D721Med (cell line): ENCODE data around the gene INSIG1.

Source experiments
- DNase-seq: peaks from one replicate; pipeline ENCODE4 v3.0.0; 2011; ENCODE audit warnings: low spot score; ENCODE audit not compliant: insufficient read length
- FAIRE-seq: peaks from 2 replicates; lab custom pipeline; 2011; peaks lifted over from hg19 to GRCh38; lab: Jason Lieb, UNC
- TF ChIP-seq, protein P1 (sequence below): IDR thresholded peaks from 2 replicates; pipeline ENCODE4 v1.5.1; 2012; ENCODE audit warnings: mild to moderate bottlenecking, control low read depth; ENCODE audit not compliant: insufficient read depth; ENCODE audit errors: missing control alignments

The INSIG1 gene

DNA sequence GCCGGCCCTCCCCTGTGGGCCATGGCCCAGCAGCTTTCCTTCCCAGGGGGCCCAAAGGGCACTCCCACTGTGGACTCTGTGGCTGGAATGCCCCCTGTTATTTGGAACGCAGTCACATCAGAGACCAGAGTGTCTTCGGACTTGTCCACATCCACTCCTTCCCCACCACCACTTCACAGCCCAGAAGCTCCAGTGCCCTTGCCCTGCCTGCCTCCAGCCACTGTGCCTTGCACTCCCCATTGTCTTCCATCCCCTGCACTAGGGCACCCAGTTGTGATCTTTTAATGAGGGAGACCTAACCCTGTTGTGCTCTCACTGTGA lies 19.4 kb downstream of the INSIG1 start:
- TF ChIP-seq, protein P1, sequence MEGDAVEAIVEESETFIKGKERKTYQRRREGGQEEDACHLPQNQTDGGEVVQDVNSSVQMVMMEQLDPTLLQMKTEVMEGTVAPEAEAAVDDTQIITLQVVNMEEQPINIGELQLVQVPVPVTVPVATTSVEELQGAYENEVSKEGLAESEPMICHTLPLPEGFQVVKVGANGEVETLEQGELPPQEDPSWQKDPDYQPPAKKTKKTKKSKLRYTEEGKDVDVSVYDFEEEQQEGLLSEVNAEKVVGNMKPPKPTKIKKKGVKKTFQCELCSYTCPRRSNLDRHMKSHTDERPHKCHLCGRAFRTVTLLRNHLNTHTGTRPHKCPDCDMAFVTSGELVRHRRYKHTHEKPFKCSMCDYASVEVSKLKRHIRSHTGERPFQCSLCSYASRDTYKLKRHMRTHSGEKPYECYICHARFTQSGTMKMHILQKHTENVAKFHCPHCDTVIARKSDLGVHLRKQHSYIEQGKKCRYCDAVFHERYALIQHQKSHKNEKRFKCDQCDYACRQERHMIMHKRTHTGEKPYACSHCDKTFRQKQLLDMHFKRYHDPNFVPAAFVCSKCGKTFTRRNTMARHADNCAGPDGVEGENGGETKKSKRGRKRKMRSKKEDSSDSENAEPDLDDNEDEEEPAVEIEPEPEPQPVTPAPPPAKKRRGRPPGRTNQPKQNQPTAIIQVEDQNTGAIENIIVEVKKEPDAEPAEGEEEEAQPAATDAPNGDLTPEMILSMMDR, result no peak
- FAIRE-seq (no peak), DNase-seq (no peak)

DNA sequence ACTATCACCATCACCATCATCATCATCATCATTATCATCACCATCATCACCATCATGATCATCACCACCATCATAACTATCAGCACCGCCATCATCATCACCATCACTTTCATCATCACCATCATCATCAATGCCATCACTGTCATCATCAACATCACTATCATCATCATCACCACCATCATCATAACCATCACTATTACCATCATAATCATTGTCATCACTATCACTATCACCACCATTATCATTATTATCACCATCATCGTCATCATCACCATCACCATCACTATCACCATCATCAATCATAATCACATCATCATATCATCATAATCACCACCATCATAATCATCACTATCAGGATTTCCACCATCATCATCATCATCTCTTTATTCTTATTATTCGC lies 20.6 kb downstream of the INSIG1 start:
- FAIRE-seq (no peak), DNase-seq (no peak)
- TF ChIP-seq, protein P1, result no peak

DNA sequence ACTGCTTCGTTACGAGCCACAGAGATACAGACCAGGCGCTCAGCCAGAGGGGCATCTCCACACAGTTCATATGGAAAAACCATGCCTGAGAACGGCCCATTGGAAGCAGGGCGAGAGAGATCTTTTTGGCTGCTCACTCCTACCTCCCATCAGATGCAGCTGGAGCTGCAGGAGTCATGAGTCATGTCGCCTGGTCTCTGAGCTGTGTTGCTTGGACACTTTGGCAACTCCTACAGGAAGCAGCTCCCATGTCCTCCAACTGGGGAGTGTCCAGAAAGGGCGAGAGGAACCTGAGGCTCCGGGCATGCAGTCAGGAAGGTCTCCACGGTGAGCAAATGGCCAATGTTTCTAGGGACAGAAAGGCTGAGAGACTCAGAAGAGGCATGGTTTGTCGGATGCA lies 24.9 kb downstream of the INSIG1 start:
- FAIRE-seq (no peak), DNase-seq (no peak)
- TF ChIP-seq, protein P1, result no peak

DNA sequence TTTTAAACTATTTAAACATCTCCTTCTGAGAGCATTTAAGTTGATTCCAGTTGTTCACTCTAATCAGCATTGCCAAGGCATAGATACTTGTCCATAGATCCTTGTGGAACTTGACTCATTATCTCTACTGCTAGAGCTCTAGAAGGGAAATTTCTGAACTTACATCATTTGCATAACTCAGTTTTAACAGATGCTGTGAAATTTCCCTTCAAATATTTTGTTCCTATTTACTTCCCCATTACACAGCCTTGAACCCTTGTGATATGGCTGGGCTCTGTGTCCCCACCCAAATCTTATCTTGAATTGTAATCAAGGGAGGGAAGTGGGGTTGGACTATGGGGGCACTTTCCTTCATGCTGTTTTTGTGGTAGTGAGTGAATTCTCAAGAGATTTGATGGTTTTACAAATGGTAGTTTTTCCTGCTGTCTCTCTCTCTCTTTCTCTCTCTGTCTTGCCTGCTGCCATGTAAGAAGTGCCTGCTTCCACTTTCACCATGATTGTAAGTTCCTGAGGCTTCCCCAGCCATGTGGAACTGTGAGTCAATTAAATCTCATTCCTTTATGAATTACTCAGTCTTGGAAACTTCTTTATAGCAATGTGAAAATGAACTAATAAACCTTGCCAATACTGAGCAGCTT lies 25.4 kb downstream of the INSIG1 start:
- FAIRE-seq (no peak), DNase-seq (no peak)
- TF ChIP-seq, protein P1, result no peak

DNA sequence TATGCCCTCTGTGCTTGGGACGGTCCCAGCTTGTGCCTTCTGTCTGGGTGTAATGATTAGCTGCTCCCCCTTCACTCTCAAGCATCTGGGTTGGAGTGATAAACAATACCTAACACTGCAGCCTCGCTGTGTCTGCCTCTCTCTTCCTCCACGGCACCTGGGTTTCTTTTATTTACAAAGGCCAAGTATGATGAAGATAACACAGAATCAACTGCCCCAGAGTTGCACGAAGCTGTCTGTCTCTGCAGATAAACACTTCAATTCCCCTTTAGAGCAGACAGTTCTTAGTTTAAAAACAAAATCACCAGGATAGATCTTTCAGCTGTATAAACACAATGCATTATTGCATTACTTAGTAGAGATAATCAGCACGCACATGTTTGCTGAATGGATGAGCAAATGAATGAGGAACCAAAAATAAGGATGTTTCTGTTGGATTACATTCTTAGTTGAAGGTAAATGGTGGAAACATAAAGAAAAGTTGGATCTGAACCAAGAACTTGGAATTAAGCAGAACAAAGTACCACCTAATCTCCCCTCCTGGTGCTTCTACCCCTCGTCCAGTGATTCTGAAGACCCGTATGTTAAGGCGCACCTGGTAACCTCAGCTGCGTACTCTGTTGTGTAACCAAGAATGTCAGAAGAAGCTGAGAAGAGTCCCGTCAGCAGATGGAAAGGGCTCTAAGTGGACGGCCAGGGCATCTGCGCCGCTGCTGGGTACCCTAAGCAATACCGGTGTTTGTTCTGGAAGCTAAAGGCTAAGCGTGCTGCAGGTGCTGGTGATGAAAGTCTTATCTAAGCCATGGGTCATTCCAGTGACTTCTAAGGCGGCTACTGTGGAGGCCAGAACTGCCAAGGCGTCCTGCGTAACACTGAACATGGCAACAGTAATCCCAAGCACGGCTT lies 26.6 kb downstream of the INSIG1 start:
- DNase-seq, result no peak
- no peak for FAIRE-seq
- TF ChIP-seq, protein P1, result no peak

DNA sequence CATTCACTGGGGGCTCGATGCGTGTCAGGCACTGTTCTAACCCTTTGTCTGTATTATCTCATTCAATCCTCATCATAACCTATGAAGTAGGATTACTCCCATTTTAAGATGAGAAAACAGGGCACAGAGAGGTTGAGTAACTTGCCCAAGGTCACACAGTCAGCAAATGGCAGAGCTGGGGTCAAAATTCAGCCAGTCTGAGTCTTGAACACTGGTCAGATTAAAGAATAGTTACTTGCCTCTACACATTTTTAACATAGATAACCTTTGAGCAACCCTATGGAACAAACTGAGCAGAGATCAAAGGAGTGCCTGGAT lies 27.2 kb downstream of the INSIG1 start:
- no peak for DNase-seq
- no peak for FAIRE-seq
- TF ChIP-seq, protein P1, result no peak

DNA sequence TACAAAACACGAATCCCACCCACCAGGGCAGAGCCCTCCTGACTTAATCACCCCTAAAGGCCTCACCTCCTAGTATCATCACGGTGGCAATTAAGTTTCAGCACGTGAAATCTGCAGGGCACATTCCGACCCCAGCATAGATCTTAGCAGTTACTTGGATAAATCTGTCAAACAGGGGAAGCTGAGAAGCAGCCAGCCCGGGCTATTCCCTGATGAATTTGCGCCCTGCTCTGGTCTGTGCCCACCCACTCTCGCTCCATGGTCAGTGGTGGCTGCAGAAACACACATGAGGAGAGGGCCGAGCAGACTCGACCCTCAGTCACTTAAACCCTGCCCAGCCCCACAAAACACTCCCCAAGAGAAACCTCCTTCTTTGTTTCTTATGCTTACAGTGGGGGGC lies 28.7 kb downstream of the INSIG1 start:
- no peak for FAIRE-seq

More for the DNA sequence above, 28.7 kb downstream of the INSIG1 start:
- TF ChIP-seq, protein P1, result no peak
- no peak for DNase-seq
